Activated T-cell treated with anti-CD3 and anti-CD28 coated beads for 4 hours (primary cell): ENCODE measurements around the gene IFTAP.
"Not testable (repeated sequence)": the region's sequence is repeated elsewhere in the genome, so short reads cannot be mapped to it uniquely, and the experiment has no call there.

ENCODE experiments used
- DNase-seq: peaks from one replicate; pipeline ENCODE4 v3.0.0-alpha.2; 2020

IFTAP gene

DNA sequence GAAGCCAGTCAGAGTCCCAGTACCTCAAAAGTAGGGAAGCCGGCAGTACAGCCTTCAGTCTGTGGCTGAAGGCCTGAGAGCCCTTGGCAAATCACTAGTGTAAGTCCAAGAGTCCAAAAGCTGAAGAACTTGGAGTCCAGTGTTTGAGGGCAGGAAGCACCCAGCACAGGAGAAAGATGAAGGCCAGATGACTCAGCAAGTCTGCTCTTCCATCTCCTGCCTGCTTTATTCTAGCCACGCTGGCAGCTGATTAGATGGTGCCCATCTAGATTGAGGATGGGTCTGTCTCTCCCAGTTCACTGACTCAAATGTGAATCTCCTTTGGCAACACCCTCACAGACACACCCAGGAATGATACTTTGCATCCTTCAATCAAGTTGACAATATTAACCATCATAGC is 67.1 kb downstream of the IFTAP start:
- not testable (repeated sequence) for DNase-seq

DNA sequence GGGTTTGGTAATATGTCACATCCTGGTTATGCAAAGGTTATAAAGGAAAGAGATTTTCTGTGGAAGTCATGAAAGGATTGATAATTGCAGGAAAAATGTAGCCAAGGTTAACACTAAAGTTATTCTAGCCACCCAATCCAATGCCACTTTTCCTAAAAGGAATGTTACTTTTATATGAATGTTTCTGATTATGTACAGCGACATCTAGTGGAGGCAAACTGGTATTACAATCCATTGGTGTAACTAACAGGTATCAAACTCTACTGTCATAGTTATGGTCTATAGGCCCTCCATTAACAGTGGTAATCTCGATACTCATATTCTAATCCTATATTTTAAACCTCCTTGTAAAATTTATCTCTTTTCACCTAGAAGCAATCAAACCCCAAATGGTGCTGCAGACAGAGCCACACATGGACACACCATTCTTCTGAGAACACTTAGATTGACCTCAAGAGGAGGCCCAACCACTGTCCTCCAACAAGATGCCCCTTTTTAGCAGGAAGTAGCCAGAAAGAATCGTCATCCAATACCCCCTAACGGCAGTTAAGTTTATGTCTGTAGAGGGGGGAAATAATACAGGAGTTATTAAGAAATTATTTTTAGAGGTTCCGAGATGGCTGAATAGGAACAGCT is 78.6 kb downstream of the IFTAP start:
- DNase-seq: no peak

DNA sequence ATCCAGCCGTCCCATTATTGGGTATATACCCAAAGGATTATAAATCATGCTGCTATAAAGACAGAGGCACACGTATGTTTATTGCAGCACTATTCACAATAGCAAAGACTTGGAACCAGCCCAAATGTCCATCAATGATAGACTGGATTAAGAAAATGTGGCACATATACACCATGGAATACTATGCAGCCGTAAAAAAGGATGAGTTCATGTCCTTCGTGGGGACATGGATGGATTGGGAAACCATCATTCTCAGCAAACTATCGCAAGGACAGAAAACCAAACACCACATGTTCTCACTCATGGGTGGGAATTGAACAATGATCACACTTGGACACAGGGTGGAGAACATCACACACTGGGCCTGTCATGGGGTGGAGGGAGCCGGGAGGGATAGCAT is 85.2 kb downstream of the IFTAP start:
- not testable (repeated sequence) for DNase-seq

DNA sequence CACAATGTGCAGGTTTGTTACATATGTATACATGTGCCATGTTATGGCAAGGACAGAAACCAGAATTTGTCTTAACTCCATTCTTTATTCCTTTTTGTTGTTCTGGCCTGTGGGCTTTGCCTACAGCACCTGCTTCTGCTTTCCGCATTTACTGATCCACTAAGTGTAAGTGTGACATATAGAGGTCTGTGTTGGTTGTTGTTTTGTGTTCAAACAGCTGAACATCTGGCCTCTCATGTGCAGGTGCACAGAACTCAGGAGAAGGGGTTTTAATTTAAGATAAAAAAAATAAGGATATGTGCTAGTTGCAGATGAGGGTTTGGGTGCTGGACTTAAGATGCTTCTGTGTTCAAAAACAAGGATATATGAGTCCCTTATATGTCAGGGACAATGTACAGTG is 89.5 kb downstream of the IFTAP start:
- no peak for DNase-seq

DNA sequence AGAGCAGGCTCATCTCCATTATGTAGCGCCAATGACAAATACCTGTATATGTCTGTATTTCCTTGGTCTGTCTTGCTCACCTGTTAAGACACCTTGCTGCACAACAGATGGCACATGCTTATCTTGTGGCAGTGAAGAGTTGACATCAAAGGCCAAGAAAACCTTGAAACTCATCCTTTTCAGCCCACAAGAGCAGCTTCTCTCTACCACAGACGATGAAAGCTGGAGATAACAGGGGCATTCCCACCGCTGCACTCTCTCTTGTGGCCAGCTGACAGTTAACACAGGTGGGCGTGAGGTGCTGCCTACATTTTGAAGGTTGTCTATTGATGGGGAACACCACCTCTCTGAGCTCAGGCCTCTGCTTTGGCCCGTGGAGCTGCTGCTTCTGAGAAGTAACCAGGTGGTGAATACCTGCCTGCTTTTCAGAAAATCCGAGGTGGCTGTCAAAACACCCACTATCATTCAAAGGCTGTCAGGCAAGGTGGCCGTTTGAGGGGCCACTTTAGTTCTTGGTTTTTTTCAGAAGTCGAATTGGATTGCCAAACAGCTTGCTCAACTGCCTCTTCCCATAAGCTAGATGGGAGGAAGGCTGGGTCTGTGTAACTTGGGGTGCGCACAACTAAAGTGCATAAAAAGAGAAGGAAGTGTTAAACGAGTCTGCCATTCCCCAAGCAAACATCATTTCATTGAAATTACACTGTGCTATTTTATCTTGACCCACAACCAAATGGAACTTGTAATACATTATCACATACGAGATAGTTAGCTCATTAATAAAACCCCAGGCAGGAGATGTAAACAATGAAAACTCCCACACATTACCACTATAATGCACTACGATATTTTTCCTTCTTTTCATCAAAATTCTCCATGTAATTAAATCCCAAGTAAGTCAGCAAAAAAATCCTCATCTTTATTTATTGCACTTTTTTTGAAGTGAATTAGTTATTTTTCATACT is 90.8 kb downstream of the IFTAP start:
- DNase-seq: peak; percentile 10

DNA sequence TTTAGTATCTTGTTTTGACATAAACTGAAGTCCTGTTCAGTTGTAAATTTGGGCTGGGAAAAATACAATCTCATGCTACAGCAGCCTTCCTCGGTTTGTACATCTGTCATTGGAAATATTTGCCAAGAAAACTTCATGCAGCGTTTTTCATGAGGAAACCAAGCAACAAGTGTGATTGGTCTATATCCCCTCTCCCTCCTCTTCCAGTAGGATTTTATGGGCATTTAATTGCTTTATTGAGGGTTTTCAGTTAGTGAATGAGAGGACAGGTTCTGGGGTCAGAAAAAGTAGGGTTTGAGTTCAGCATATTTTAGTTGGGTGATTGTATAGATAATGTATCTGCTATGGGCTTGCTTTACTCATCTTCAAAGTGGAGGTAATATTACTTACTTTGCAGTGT is 93.8 kb downstream of the IFTAP start:
- DNase-seq: no peak

DNA sequence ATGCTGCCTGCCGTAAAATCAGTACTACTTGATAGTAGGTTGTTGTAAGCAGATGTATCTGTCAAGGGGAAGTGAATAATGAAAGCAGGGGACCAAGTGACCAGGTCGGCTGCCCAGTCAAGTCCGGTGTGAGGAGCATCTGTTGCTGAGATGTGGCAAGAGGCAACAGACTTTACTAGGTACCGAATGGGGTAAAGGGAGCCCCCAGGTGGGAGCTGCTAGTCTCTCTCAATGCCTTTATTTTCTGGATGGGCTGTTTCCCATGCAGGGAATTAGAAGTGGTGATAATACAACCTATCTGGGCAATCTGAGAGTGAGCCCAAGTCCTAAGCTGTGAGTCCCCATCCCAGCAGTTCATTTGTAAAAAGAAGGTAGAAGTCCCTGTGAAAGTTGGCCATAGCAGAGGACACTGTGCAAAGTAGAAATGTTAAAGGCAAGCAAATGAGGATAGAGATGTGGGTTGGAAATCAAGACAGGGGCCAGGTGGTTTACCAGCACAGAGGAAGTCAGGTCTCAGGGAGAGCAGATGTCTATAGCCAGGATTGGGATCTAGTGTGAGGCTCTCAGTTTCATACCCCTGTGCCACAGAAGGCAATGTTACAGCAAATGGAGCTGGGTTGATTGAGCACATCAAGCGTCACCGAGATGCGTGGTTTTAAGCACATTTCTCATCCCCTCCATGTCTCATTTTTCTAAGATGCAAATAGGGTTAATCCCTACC is 94.4 kb downstream of the IFTAP start:
- no peak for DNase-seq

DNA sequence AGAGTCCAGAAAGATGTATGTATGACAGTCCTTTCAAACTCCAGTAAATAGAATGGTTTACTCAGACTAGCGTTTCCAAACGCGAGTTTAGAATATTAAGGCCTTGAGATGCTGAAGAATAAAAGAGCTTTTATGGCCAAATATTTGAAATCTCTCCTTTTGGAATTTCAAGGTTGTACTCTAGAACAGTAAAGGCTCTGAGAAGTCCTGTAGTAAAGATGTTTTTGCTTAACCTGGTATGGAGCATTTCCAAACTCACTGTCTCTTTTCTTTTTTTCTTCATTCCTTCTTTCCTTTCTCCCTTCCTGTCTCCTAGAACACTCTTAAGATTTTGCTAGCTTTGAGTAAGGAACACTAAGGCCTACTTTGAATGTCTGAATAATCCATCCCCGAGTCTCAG is 95.1 kb downstream of the IFTAP start:
- no peak for DNase-seq

DNA sequence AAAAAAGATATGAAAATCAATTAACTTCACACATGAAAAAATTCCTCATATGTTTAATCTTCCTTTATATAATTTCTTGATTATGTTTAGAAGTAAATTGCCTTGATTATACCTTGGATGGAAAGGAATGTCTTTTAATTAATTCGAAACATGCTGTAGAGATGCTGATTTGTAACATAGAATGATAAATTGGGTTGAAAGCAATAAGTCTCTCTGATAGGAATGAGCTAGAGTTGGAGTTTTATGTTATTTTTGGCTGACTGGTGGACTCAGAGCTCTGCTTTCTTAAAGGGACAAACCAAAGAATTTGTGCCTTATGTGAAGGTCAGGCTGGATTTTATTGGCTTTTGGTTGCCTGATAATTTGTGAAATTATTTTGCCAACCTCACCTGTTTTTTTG is 98.4 kb downstream of the IFTAP start:
- DNase-seq: no peak

DNA sequence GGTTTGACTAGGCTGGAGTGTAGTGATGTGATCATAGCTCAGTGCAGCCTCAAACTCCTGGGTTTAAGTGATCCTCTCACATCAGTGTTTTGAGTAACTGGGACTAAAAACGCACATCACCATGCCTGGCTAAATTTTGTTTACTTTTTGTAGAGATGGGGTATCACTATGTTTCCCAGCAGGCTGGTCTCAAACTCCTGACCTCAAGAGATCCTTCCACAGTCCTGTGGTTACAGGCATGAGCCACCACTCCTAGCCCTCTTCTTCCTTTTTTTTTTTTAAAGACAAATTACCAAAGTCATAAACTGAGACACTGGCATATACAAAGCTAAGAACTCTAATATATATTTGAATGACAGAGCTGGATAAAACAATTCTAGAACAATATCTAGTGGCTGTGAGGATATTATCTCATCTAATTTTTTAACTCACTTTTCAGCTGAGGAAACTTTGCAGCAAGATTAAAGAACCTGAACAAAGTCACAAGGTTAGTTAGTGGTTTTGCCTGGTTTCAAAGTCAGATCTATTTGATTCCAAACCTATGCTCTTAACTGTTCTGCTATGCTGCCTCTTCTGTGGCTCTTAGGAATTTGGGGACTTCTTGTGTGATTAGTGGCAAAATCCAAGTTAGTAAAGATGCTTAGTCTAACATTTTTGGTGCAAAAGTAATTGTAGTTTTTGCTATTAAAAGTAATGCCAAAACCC is 99.0 kb downstream of the IFTAP start:
- no peak for DNase-seq

DNA sequence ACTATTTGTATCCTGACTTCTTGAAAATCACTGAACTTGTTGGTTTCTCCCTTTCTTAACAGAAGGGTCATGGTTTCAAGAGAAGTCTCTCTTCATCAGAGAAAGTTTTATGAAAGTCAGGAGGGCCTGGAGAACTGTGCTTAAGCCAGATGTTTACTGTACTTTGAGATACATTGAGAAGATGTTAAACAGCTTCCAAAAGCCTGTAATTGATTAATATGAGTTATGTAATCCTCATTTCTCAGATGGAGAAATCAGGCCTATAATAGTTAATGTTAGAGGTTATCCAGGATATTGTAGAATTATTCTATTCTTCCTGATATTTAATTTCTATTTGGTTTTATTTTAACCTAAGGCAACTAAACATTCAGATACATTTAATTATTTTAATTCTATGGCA is 100.8 kb downstream of the IFTAP start:
- DNase-seq: no peak

DNA sequence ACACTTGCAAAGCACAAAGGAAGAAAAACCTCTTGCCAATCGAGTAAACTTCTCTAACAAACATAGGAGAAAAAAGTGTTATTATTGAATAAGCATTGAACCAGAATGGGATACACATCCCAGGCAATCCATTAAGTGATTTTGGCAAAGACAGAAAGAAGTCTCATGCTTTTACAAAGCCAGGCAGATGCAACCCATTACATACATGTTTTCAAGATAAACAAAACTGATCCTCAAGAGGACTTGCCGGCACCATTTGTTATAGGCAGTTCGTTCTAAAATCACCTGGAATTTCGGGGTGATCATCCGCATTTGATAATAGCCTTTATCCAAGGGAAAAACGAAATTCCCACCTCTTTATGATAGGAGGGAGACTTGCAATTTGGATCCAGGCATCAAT is 101.3 kb downstream of the IFTAP start:
- no peak for DNase-seq

DNA sequence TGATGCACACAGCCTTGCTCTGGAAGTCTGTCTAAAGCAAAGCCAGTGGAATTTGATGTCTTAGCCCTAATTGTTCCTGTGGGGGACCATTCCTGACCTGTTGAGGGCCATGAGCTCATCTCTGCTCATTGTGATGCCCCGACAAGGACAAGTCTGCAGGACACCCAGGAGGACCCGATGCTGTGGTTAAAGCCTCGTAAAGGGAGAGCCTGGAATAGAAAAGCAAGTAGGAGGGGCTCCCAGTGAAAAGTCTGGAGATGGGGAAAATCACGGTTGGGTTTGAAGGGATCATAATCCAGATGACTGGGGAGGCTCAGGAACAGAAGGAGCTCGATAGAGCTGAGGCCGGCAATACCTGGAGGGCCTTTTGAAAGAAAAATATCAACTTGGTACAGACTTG is 102.2 kb downstream of the IFTAP start:
- DNase-seq: no peak

DNA sequence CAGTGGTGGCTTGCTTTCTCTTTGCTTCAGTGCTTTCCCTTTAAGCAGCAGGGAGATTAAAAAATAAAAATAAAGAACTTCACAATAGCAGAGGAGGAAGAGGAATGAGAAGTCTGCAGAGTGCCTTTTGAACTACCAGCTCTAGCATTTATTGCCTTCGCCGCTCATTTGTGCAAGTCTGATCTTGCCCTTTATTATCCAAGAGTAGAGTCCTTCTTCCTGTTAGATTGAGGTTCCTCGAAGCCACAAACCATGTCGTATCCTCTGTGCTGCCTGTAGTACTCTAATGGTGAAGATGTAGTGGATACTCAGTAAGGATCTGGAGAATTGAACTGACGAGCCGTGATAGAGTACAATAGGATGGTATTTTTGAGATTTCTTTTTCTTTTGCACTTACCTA is 105.0 kb downstream of the IFTAP start:
- DNase-seq: no peak

DNA sequence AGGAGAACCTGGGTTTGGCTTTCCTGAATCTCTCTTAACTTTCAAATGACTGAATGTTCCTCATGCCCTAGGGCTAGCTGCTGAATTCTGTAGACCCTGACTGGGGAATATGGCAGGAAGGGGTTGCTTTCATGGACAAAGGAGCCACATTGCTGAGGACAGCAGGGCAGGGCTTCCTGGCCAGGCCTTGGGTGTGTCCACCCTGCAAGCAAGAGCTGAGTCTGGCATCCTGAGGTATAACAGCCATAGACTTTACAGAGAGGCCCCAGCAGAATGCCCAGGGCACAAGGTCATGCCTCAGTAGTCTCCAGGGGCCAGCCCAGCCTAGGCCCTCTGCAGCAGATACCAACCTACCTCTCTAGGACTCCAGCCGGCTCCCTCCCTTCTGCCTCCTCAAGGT is 105.9 kb downstream of the IFTAP start:
- no peak for DNase-seq

DNA sequence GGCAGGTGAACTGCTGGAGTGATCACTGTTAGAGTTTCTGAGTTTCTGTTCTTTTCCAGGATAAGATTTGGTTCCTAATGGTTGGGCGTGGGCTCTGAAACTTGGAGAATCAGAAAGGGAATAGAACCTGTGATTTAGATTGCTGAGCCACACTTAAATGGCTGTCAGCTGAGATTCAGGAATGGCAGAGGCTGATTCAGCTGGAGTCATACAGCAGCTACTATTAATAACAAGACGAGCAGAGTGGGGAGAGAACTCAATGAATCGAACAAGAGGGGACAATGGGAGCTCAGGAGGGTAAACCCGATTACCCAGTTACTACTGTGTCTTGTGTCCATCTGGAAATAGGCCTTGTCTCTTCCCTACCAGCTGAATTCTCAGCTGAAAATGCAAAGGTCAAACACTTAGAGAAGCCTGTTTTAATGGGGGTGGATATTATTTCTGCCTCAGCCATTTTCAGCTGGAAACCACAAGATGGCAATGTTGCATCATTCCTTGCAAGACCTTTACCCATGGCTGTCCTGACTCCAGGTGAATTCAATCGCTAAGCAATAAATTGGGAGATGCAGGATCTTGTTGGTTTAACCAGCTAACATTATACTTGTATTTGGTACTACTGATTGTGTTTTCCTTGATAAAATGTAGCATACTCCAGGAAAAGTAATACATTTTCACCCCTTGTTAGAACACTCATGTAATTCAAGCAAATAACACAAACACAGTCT is 108.2 kb downstream of the IFTAP start:
- no peak for DNase-seq

DNA sequence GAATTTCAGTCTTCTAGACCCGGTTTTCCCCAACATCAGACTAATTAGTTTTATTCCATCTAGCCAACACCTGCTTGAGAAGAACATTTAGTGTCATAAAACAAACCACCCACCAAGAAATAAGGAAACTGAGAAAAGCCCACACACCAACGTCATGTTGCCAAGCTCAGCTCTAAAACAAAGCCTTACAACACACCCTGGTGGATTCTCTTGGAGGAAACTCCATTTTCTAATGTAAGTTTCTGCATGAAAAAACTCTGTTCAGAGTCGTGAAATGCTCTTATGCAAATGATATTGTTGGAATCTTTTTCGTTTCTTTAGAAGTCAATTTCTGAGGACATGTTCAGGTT is 108.7 kb downstream of the IFTAP start:
- DNase-seq: no peak
